Measurements from ENCODE around the gene DNAJC17.

Gene DNAJC17

DNA sequence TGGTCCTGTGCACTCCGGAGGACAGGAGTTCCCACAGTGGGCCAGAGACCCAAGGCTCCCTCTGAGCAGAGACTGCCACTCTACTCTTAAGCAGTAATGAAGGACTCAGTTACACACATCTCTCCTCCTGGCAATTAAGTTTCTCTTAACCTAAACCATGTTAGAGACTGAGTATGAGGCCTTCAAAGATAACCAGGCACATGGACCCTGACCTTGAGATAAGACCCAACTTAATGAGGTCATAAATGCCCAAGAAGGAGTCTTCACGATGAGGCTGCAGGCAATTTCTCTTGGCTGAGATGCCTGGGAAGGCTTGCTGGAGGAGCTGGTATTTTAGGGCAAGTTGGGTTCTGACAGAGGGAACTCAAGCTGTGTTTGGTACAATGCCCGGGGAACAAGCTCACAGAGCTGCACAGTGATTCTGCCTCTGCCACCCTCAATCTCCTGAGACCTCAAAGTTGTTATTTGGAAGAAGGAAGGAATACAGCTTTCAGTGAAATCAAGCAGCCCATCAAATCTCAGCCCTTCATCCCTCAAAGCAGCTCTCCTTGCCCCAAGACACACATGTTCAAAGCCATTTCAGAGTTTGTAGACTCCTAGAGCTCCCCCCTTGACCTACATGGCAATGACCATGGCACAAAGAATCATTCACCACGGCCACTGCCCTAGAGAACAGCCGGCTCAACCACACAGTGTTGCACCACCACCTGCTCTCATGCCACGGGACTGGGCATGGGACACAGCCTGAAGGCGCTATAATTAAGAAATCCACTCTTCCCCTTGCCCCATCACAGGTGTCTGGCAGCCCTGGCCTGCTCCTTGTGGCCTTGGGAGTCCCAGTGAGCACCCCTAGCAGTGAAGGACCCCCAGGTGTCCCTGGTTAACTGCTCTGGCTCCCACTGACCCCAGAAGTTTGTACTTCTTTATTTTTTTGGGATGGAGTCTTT is 59.3 kb downstream of the DNAJC17 start:
- TF ChIP-seq, protein P1, sequence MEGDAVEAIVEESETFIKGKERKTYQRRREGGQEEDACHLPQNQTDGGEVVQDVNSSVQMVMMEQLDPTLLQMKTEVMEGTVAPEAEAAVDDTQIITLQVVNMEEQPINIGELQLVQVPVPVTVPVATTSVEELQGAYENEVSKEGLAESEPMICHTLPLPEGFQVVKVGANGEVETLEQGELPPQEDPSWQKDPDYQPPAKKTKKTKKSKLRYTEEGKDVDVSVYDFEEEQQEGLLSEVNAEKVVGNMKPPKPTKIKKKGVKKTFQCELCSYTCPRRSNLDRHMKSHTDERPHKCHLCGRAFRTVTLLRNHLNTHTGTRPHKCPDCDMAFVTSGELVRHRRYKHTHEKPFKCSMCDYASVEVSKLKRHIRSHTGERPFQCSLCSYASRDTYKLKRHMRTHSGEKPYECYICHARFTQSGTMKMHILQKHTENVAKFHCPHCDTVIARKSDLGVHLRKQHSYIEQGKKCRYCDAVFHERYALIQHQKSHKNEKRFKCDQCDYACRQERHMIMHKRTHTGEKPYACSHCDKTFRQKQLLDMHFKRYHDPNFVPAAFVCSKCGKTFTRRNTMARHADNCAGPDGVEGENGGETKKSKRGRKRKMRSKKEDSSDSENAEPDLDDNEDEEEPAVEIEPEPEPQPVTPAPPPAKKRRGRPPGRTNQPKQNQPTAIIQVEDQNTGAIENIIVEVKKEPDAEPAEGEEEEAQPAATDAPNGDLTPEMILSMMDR (IDR thresholded peaks at IDR 0.05; ENCODE audit: insufficient read depth, low read length, missing control alignments), result no peak
- CTCF ChIA-PET, result interaction anchor here (1.0 to 5.6 kb wide), 7 partner anchors 10 to 147 kb away, joined by 3 to 37 read pairs (median 4); partner anchors contain the start of genes GCHFR and VPS18
- H3K4me3 ChIP-seq (ENCODE audit: low read depth, low read length), result no peak overlapping the region
- POLR2A ChIA-PET, result no interaction called here
- no peak for DNase-seq (ENCODE audit: low read depth, low spot score)

DNA sequence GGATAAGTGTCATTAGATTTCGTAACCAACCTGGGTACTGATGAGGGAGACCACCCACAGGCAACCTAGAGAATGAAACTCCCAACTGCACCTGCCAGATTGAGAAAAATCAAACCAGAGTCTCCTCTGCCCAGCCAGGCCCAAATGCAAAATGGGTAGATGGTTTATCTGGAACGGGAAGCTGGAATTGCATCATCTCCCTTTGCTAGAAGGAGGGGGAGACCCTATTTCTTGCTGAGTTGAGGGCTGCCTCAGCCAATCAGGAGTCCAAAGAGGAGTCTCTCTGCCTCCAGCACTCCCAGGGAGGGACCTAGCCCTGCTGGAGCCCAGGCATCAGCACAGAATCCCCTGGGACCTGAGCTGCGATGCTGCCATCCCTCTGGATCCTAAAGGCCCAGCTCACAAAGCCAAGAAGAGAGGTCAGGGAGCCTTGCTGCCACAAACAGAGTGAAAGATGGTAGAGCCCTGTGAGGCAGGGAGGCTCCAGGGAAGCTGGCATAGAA is 60.3 kb downstream of the DNAJC17 start:
- H3K4me3 ChIP-seq (ENCODE audit: low read depth, low read length), result no peak overlapping the region
- POLR2A ChIA-PET, result no interaction called here
- no peak for DNase-seq (ENCODE audit: low read depth, low spot score)
- TF ChIP-seq, protein P1 (IDR thresholded peaks at IDR 0.05; ENCODE audit: insufficient read depth, low read length, missing control alignments), result no peak
- CTCF ChIA-PET, result interaction anchor here (0.6 to 5.6 kb wide), 18 partner anchors 9 to 148 kb away, joined by 3 to 37 read pairs (median 4); partner anchors contain the start of genes GCHFR and VPS18

DNA sequence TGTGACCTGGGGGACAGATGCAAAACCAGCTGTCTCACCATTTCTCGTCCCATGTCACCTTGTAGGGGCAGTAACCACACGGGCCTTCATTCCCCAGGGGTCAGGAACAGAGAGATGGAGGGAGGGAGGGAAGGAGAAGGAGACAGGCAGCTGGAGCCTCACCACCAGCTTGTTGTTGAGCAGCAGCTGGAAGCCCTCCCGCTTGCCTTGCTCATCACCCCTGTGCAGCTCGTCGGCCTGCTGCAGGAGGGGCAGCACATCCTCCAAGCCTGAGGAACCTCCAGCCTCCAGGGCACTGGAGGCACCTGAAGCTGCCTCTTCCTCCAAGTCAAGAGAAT is 62.5 kb downstream of the DNAJC17 start:
- CTCF ChIA-PET, result interaction anchor here (1.4 to 5.6 kb wide), 7 partner anchors 9 to 150 kb away, joined by 3 to 37 read pairs (median 5); partner anchors contain the start of genes RMDN3 and VPS18
- TF ChIP-seq, protein P1 (IDR thresholded peaks at IDR 0.05; ENCODE audit: insufficient read depth, low read length, missing control alignments), result no peak
- no peak for DNase-seq (ENCODE audit: low read depth, low spot score)
- POLR2A ChIA-PET, result interaction anchor here (0.6 kb wide), 1 partner anchor 160 kb away, joined by 4 read pairs; no protein-coding TSS in a partner anchor
- no peak overlapping the region for H3K4me3 ChIP-seq (ENCODE audit: low read depth, low read length)

DNA sequence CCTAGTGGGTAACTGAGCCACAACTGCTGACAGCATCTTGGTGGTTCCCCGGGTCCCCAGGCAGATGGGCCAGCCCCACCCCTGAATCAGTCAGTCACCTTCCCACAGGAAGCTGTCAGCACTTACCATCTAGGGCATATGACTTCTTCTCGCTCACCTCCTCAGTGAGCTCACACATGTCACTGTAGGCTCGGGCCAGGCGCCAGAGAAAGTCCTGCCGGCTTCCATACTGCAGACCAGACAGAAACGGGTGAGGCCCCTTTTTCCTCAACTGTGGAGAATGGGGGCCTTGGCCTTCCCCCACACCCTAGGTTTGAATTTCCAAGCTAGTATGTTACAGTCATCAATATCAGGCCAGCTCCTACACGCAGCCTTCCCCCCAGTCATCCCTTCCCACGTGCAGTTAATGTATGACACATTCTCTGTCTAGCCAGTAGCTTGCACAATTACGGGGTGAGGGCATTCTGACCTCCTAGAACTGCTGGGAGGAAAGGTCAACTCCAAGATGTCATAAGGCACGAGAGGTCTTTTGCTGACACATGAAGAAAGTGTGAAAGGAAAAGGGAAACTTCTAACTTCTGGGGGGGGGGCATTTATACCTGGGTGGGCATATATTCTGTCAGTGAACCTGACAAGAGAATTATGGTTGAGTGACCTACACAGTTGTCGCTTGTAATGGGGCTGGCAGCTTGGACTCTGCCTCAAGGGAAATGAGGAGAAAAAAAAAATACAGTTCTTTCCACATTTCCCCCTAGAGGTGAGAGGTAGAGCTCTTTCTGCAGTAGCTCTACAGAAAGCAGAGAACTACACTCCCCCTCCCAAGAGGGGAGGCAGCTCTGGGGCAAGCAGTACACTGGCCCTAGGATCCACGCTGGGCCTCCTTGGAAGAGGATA is 63.1 kb downstream of the DNAJC17 start:
- POLR2A ChIA-PET, result no interaction called here
- DNase-seq (ENCODE audit: low read depth, low spot score), result no peak
- H3K4me3 ChIP-seq (ENCODE audit: low read depth, low read length), result no peak overlapping the region
- CTCF ChIA-PET, result interaction anchor here (0.9 to 5.6 kb wide), 9 partner anchors 8 to 151 kb away, joined by 3 to 37 read pairs (median 5); partner anchors contain the start of genes RMDN3 and VPS18
- TF ChIP-seq, protein P1 (IDR thresholded peaks at IDR 0.05; ENCODE audit: insufficient read depth, low read length, missing control alignments), result no peak

DNA sequence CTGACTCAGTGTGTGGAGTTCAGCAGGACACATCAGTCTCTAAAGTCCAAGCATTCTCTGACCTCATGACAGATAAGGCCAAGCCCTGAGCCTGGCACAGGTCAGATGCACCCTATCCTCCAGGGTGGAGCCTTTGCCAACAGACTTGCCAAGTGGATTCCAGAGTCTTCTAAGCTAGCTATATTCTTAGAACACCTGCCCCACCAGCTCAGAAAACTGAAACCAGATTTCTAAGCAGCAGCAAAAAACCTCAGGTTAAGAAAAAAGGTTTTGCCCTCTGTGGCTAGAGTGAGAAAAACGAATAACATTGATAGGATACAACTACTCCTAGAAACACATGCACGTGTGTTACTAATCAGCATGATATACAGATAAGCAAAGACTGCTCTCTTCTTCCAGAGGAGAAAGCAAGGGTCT is 63.8 kb downstream of the DNAJC17 start:
- TF ChIP-seq, protein P1 (IDR thresholded peaks at IDR 0.05; ENCODE audit: insufficient read depth, low read length, missing control alignments), result no peak
- H3K4me3 ChIP-seq (ENCODE audit: low read depth, low read length), result no peak overlapping the region
- ChIA-PET POLR2A (no interaction called here), CTCF (interaction anchor here (0.9 to 5.6 kb wide), 7 partner anchors 7 to 151 kb away, joined by 3 to 37 read pairs (median 5); partner anchors contain the start of gene VPS18)
- DNase-seq (ENCODE audit: low read depth, low spot score), result no peak

Measured in AG04449 (cell line).